HCT116 (cell line): ENCODE measurements around the gene HOXC6.

Experiments used
- CTCF ChIP-seq, 3 experiments: fragments of 200-600 bp in 1 of 3; sonication (generic) in 1 of 3; IDR thresholded peaks in 2 of 3; conservative IDR thresholded peaks in 1 of 3; 2 replicates each; pipeline ENCODE4 v1.5.1; 2012 to 2017; ENCODE audit warnings: low read depth in 2 of 3, low read length in 2 of 3, antibody characterized with exemption in 1 of 3, borderline replicate concordance in 1 of 3, control low read depth in 1 of 3, mild to moderate bottlenecking in 1 of 3, mixed read lengths in 1 of 3, mixed run types in 1 of 3, moderate library complexity in 1 of 3; ENCODE audit not compliant: insufficient read depth in 1 of 3
- POLR2A ChIP-seq: IDR thresholded peaks from 2 replicates; pipeline ENCODE4 v1.7.0; 2011; ENCODE audit warnings: borderline replicate concordance; ENCODE audit not compliant: insufficient read depth, insufficient read length; ENCODE audit errors: extremely low read depth
- SRF ChIP-seq: IDR thresholded peaks from 2 replicates; pipeline ENCODE4 v1.6.1; 2012; ENCODE audit warnings: low read depth

GRCh38 chr12:54040648-54041047 lies 12.4 kb downstream of the HOXC6 start:
- TF ChIP-seq POLR2A (no peak), CTCF (IDR thresholded peaks at IDR 0.05 in 2 of 3, conservative IDR thresholded peaks at IDR 0.05 in 1 of 3; ENCODE audit: borderline replicate concordance in 1 of 3, insufficient read depth in 1 of 3, low read depth in 2 of 3, low read length in 2 of 3) (no peak), SRF (no peak)
